GM21825 (cell line): Measurements from ENCODE around the gene LRRC17.

ENCODE experiments used
- ATAC-seq: cut with Tn5 transposase; IDR thresholded peaks from one replicate; pipeline ENCODE4 v1.9.1; 2021; ENCODE audit warnings: mild to moderate bottlenecking, moderate library complexity; ENCODE audit not compliant: unreplicated experiment

The LRRC17 gene

DNA sequence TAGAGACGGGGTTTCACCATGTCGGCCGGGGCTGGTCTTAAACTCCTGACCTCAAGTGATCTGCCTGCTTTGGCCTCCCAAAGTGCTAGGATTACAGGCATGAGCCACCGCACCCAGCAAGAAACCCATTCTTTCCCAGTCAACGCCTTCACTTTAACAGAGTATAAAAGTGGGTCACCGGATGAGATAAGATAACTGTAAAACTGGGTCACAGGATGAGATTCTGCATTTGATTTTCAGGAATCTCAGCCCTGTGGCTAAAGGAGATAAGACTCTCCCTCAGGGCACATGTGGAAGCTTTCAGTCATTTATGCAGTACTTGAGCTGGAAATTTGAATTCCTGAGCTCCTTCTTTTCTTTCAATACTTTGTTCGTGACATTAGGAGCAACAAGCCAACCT, 70.8 kb downstream of the LRRC17 start:
- ATAC-seq: no peak

DNA sequence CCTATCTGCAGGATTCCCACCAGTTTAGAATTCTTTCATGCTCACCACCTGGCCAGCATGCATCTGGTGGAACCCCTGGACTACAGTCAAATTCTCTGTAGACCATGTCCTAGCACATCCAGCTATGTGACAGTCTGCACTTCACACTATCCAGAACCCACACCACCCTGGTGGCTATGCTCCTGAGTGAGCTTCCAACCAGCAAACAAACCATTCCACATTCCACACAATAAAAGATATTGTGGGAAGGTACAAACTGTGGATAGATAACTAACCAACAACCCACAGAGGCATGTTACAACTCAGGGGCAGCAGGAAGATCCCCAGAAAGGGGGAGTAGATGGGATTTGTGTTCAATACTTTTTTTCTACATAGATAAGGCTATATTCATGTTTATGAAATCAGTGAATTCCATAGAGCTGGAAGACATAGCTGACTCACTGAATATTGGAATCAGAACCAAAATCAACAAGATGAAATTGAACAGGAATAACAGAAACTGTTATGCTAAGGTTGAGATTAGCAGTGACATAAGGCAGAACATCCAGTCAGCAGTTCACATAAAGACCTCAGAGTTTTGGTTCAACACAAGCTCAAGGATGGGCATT, 72.5 kb downstream of the LRRC17 start:
- no peak for ATAC-seq

GRCh38 chr7:102988088-102988487, 75.3 kb downstream of the LRRC17 start:
- ATAC-seq: no peak

DNA sequence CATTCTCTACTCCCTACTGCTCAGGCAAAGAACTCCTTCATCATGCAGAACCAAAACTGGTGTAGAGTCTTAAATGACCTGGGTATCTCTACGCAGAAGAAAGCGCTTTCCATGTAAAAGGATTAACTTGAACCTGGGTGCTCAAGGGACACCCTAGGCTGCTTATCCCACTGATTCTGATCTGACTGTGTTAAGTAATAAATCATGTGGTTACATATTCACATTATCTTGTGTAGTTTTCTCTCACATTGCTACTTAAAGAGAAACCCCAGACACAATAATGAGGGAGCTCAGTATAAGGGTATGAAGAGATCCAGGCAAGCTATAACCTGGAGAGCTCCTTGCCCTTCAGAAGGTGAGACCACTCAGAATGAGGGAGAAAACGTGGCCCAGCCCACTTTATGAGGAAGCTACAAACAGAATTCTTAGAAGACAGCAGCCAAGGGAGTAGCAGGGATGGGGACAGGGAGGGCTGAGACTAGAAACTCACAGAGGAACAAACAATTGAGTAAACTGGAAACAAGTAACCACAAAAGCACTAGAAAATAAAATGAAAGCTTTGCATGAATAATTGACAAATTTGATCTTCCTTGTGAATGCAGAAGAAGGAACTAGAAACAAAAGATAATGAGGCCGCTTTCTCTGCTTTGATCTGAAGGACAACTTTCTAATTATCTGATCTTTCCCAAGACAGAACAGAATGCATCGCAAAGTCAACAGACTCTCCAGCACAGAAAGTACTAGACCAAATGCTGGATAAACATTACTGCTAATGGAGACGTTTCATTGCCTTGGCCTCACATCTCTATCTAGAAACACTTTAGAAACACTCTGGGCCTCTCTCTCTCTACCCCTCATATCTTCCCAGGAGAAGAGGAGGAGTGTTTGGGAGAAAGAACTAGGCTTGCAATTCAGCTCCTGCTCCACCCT, 76.1 kb downstream of the LRRC17 start:
- no peak for ATAC-seq

- no peak for ATAC-seq
These were observed 77.8 kb downstream of the LRRC17 start for GRCh38 chr7:102990642-102991041.

DNA sequence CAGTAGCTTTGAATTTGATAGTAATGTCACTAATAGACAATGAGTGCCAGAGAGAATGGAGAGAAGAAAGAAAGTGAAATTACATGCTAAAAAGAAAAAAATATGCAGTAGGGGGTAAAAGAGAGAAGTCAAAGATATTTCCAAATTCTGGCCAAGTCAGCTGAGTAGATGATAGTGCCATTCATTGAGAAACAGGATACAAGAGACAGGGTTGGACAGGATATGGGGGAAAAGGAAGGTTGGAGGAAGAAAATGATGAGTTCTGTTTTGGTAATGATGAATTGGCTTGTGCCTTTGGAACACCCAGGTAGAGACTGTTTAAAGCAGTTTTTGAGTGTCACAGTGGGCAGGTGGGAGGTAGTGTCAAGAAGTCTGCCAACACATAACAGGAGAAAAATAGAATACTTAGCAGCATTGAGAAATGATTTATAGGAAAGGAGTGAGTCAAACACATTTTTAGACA, 78.3 kb downstream of the LRRC17 start:
- no peak for ATAC-seq

GRCh38 chr7:102991540-102992214, 78.9 kb downstream of the LRRC17 start:
- ATAC-seq: no peak

- no peak for ATAC-seq
These were observed 79.7 kb downstream of the LRRC17 start for GRCh38 chr7:102992509-102992937.

DNA sequence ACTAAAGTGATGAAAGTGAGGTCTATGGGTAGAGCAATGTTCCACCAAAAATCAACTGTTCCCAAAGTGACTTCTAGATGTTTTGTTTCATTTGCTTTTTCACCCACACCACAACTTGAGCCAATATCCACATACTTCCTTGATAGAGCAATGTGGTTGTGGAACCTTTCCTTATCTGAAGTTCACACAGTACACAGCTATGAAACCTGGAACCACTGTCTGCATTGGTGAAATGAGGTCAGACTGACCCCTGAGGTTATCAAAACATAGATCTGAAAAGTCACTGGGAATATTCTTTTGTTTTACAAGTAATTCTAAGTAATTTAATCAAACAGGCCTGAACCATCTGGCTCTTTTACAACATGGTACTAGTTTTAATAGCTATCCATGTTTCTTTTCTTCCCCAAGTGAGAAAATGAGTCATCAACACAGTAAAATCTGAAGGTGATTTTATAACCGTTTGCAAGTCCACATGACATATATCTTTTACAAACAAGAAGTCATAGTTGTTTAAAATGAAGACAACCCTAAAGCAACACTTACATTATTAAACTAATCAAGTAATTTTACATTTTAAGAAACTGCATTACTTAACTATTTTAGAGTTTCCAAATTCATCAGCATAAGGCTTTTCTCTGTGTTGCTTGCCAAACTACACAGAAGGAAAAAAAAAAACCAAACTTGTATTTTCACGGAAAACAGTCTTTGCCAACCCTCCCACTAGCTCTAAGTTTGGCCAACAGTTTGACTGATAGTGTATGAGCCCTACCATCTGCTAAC, 80.3 kb downstream of the LRRC17 start:
- ATAC-seq: no peak

GRCh38 chr7:102993718-102994029, 80.9 kb downstream of the LRRC17 start:
- no peak for ATAC-seq

DNA sequence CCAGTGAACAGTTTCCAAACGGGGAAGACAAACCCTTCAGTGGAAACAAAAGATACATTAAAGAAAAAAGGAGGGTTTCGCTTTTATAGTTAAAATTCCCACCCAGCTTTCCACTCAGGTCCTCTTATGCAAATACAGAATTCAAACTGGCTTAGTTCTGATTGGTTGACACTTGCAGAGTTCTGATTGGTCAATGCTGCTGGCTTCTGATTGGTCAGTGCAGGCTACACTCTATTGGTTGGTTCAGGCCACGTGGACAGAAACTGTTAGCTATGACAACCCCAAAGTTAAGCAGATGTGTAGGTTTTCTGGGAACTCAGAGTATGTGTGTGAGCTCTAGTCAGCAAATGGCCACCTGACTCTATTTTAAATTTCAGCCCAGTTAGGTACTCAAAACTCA, 81.8 kb downstream of the LRRC17 start:
- no peak for ATAC-seq
